DMS153 treated with DMSO at 0.1 percent for 48 hours (cell line): ENCODE measurements around the gene KLHDC7A.

Source experiments
- DNase-seq: peaks from one replicate; lab custom pipeline; 2025; ENCODE audit not compliant: unreplicated experiment; lab: John Stamatoyannopoulos, UW

The KLHDC7A gene

DNA sequence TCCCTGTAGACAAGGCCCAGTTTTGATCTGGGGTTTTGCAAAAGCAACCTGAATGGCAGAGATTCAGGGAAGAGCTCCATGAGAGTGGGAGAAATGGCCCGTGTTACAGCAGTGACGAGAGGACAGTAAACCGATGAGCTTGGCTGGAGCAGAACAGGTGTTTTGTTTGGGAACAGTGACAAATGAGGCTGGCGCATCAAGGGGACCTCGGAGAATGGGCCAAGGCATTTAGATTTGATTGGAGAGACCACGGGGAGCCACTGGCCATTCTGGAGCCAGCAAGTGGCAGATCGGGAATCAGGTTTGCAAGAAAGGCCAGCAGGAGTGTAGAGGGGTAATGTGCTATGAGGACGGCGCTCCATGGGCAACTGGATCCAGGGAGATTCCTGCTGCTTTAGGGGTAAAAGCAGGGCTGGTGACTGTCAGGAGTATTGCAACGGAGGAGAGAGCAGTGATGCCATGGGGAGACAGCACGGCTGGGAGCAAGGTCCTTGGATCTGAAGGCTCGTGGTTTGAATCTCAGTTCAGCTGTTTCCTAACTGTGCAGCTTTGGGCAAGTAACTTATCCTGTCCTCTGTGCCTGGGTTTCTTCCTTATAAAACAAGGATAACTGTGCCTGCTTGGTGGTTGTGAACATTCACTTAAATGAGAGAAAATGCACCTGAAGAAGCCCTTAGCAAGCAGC, 9.9 kb upstream of the KLHDC7A start:
- no peak for DNase-seq

DNA sequence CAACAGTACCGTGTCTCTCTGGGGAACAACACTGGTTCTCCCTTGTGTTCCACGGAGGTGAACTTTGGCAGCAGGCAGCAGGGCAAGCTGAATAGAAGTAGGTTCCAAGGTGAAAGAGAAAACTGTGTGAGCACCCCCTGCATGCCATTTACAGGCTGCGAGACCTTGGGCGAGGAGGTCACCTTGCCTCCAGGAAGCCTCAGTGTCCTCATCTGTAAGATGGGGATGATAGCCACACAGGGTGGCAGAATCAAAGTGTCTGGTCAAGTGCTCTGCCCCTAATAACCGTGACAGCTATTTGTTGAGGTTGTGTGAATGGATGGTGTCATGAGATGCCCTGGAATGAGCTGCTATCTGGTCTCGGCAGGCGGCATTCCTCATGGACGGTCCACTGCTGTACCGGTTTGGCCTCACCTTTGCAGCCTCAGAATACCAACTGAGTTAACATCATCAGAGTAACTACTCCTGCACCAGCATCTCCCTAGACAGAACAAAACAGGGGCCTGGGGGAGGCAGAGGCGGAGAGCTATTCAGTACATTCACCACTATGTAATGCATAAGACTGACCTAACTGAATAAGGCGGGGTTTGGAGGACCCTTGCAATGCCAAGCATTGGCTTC, 7.4 kb upstream of the KLHDC7A start:
- no peak for DNase-seq

DNA sequence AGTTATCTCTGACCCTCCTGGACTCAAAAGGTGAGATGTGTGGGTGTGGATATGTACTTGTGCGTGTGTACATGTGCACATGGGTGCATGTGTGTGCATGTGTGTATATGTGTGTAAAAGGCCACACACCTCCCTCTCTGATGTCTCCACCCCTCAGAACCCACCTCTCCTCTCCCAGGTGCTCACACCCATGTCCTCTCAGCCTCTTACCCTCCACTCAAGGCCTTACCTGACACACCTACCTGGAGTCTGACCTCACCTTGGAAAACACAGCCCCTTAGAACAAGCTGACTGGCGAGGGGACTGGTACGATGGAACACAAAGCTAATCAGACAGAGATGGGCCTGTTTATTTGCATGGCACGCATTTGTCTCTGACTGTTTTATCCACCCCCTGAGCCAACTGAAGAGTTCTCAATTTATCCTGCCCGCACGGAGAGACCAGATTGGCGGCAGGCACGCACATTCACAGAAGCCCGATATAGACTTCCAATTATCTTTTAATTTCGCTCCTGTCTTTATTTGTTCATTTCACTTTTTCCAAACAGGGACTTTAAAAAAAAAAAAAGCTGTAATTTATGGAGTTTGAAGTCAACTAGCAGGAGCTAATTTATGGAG, 6.1 kb upstream of the KLHDC7A start:
- DNase-seq: no peak

DNA sequence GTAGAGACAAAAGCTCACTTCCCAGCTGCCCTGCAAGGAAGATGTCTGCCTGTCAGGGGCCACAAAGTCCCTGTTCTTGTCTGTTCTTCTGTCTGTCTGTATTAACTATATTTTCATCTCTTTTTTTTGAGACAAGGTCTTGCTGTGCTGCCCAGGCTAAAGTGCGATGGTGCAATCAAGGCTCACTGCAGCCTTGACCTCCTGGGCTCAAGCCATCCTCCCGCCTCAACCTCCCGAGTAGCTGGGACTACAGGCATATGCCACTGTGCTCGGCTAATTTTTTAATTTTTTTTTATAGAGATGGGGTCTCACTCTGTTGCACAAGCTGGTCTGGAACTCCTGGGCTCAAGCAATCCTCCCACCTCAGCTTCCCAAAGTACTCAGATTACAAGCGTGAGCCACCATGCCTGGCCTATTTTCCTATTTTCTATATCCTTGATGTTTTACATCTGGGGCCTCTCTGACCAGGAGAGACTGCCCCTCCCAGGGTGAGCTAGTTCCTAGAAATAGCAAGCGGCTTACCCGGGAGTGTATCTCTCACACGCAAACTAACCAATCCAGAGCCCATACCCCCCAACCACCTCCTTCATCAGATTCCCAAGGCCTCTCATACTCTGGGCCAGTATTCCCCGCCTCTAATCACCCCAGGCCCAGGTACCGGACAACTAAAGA, 5.4 kb upstream of the KLHDC7A start:
- no peak for DNase-seq

DNA sequence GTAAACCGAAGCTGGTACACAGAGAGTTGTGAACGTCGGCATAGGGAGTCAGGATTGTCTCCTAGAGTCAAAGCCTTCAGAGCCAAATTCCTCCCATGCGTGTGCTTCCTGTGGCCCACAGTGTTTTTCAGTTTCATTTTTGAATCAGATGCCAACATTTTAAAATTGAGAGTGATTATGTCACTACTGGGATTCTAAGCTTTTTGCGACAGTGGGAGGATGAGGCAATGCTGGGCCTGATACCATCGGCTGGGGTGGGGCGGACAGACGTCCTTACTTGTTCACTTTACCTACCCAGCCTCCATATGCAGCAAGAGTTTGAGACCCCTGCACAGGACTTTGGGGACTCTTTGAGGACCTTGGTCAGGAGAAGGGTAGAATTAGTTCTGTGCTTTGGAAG, 1.3 kb upstream of the KLHDC7A start:
- no peak for DNase-seq

DNA sequence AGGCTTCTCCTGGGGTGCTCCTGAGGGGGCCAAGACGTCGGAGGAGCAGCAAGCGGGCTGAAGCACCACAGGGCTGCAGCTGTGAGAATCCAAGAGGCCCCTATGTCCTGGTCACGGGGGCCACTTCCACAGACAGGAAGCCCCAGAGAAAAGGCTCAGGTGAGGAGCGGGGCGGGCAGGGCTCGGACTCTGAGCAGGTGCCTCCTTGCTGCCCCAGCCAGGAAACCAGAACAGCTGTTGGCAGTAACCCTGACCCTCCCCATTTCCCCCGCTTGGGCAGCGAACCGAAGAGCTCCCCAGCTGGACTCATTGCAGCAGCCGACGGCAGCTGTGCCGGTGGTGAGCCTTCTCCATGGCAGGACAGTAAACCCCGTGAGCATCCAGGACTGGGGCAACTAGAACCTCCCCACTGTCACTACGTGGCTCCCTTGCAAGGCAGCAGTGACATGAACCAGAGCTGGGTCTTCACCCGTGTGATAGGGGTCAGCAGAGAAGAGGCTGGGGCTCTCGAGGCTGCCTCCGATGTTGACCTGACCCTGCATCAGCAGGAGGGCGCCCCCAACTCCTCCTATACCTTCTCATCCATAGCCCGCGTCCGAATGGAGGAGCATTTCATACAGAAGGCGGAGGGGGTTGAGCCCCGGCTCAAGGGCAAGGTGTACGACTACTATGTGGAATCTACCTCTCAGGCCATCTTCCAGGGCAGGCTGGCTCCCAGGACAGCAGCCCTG, 625 bp downstream of the KLHDC7A start:
- peak; percentile 70 for DNase-seq

DNA sequence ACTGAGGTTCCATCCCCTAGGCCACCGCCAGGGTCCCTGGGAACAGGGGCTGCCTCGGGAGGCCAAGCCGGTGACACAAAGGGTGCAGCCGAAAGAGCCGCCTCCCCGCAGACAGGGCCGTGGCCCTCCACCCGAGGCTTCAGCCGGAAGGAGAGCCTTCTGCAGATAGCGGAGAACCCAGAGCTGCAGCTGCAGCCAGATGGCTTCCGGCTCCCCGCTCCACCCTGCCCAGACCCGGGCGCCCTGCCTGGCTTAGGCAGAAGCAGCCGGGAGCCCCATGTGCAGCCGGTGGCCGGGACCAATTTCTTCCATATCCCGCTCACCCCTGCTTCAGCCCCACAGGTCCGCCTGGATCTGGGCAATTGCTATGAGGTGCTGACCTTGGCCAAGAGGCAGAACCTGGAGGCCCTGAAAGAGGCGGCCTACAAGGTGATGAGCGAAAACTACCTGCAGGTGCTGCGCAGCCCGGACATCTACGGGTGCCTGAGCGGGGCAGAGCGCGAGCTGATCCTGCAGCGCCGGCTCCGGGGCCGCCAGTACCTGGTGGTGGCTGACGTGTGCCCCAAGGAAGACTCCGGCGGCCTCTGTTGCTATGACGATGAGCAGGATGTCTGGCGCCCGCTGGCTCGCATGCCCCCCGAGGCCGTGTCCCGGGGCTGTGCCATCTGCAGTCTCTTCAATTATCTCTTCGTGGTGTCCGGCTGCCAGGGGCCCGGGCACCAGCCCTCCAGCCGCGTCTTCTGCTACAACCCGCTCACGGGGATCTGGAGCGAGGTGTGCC, 1.4 kb downstream of the KLHDC7A start:
- no peak for DNase-seq

DNA sequence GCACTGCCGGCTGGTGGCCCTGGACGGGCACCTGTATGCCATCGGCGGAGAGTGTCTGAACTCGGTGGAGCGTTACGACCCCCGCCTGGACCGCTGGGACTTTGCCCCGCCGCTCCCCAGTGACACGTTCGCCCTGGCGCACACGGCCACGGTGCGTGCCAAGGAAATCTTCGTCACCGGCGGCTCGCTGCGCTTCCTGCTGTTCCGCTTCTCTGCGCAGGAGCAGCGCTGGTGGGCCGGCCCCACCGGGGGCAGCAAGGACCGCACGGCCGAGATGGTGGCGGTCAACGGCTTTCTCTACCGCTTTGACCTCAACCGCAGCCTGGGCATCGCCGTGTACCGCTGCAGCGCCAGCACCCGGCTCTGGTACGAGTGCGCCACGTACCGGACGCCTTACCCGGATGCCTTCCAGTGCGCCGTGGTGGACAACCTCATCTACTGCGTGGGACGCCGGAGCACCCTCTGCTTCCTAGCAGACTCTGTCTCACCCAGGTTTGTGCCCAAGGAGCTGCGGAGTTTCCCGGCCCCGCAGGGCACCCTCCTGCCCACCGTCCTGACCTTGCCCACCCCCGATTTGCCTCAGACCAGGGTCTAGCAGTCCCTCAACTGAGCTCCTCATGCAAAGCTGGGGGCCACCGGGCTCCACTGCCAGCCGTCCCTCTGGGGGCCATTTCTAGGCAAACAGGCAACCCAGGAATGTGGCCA, 2.1 kb downstream of the KLHDC7A start:
- no peak for DNase-seq

DNA sequence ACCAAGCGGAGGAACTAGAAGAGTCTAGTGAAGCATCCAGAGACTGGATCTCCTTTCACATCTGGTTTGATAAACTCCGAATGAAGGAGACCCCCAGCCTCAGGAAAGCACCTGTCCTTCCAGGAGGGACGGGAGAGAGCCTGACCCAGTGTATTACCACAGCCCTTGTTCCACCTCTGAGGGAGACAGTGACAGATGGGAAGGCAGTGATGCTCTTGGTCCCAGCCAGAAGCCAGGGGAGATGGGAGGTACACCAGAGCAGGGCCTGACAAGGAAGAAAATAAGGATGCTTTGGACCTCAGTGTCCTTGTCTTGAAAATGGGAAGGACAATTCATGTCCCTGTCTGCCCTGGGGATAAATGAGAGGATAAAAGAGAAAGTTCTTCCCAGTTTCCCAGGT, 3.5 kb downstream of the KLHDC7A start:
- no peak for DNase-seq

DNA sequence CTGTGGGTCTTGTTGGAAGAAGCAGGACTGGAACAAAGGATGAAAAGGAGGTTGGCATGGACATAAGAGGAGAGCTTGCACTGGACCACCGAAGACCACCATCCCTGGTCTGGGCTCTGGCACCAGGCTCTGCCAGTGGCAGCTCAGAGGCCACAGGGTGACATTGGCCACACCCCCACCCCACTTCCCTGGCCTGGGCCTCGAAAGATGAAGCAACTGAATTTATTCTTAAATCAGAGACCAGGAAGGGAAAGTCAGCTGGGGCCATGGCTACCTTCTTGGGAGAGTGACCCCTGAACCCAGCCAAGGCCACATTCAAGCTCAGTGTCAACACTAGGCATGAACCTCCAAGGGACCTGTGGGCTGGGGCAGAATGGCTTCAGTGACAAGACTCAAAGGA, 4.0 kb downstream of the KLHDC7A start:
- DNase-seq: no peak

DNA sequence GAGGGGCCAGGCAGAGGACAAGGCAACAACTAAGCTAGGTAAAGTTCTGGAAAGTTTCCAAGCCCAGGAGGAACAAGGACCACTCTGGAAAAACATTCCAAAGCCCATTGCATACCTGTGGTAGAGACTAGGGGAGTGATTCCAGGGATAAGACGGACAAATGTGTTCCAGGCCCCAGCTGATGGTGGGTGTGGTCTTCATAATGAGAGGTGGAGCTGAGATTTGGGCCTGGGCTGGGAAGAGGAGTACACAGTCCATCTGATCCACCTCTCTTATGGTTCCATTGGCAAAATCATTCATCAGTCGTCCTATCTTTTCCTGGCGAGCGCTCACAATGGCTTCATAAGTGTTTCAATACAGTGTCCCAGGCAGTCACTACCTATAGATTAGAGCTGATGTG, 4.5 kb downstream of the KLHDC7A start:
- no peak for DNase-seq

DNA sequence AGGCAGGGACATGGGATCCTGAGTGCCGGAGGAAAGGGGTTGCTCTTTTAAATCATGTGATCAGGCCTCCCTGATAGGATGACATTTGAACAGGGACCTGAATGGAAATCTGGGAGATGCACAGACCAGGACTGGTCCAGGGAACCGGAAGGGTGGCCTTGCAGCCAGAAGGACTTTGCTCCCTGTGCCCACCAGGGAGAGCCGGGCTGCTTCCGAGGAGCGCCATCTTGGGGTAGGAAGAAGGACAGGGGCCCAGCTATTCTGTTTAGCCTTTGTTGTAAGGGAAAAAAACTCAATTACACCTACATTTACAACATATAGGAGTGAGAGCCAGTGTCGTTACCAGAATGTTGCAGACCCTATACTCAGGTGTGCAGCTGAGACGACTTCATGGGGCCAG, 5.5 kb downstream of the KLHDC7A start:
- DNase-seq: no peak

DNA sequence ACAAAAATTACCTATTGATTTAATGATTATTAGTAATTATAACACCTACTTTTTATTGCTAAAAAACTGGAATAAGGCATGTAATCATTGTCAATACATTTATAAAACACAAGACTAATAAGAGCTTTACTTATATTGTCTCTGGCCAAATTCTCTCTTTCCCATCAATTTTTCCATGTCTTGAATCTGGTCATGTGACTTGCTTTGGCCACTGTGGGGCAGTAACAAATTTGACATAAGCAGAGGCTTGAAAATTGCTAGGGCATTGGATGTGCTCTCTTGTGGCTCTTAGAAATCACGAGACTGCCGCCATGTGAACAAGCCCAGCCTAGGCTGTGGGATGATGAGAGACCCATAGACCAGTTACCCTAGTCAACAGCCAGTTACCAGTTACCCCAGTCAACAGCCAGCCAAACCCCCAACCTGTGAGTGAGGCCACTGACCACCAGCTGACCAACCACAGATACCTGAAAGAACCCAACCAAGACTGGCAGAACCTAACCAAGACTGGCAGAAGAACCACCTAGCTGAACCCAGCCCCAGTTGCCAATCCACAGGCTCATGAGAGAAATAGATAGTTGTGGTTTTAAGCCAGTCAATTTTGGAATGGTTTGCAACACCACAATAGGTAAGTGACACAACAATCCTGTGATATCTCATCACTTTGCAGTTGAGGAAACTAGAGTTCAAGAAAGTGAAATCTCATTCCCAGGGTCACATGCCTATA, 8.8 kb downstream of the KLHDC7A start:
- no peak for DNase-seq

DNA sequence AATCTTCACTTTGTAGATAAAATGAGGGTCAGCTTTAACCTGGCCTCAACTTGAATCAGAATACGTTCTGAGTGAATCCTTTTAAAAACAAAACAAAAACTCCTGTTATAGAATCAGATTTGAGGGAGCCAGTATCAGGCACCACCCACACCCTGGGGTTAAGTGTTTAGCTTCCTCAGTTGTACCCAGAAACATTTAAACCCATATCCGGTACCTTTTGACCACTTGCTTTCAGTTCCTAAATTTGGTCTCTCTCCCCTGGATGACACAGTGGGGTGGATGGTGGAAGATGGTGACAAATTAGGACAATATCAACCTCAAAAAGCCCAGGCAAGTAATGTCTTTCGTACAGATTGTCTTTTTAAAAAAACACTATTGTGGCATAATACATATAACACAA, 10.4 kb downstream of the KLHDC7A start:
- no peak for DNase-seq

DNA sequence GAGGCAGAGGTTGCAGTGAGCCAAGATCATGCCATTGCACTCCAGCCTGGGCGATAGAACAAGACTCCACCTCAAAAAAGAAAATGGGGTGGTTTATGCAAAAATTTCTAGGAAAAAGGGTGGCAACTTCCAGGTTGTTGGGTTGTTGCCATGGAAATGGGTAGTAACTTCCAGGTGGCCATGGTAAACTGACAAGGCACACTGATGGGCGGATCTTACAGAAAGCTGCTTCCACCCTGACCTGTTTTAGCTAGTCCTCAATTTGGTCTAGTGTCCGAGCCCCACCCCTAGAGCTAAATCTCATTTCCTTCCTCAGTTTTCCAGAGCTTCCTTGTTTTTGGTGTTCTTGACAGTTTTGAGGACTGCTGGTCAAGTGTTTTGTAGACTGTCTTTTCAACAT, 13.6 kb downstream of the KLHDC7A start:
- no peak for DNase-seq

DNA sequence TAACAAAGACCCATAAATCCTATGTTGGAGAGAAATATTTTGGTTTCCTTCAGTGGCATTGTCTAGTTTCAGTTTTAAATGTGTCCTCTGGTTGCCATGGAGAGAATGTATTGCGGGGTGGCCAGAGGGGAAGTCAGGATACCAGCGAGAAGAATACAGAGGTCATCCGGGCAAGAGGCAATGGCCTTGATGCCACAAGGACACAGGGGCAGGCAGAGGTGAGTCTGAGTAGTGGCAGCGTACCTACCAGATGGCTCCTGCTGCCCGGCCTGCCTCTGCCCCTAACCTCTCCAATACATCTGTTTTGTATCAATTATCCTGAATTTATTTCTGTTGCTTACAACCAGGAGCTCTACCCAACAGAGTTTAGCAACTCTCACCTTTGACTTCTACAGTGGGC, 14.9 kb downstream of the KLHDC7A start:
- DNase-seq: no peak

DNA sequence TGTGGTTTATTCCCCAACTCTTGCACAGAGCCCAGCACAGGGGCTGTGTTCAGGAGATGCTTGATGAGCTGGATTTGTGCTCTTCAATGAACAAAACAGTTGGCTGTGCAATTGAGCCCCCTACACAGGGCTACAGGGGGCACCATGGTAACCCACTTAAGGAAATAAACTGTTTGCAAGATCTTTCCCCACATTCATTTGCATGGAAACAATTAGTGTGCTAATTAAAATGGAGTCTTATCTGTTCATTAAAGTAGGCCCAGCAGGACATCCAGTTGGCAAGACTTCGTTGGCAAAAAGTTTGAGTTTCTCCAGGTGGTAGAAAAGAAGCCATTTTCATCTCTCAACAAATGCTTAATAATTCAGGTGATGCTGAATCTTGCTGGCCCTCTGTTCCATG, 15.3 kb downstream of the KLHDC7A start:
- no peak for DNase-seq

DNA sequence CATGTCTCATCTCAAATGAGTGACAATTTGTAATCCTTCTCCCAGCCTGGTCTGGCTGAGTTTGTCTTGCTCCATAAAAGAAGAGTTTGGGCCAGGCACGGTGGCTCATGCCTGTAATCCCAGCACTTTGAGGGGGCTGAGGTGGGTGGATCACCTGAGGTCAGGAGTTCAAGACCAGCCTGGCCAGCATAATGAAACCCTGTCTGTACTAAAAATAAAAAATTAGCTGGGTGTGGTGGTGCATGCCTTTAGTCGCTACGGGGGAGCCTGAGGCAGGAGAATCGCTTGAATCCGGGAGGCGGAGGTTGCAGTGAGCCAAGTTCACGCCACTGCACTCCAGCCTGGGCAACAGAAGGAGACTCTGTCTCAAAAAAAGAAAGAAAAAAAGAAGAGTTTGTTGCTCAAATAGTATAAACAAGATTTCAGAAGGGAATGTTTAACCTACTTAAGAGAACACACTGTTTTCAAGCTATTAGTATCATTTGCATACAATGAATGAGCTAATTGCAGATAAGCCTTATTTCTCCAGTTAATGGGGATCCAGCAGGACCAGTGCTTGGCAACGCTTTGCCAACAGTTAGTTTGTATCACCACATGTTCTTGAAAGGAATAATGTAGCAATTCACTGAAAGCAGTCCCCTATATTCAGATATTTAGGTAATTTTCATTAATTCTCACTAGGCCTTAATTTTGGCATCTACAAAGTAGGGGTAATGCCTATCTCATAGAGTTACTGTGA, 15.9 kb downstream of the KLHDC7A start:
- DNase-seq: no peak

DNA sequence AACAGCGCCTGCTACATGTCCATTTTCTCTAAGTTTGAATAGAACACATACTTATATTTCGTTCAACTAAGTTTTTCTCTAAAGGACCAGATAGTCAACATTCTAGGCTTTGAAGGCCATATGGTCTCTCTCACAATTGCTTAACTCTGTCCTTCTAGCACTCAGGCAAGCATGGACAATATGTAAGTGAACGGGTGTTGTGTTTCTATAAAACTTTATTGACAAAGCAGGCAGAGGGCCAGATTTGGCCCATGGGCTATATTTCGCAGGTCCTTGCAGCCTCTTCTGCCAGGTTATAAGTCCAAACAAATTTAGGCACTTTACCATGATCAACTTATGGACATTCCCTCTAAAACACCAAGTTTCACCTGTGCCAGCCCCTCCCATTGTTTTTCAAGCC, 21.1 kb downstream of the KLHDC7A start:
- no peak for DNase-seq
